ENCODE data around the gene ABCA2. TPM values are rescaled to one million over a fixed set of nuclear protein-coding genes. Genes with fewer than 3 reads are reported as not detected.
A peak's percentile ranks its signal among the peaks of the same experiment; 100 is the strongest.

Gene ABCA2
- total and polyA plus RNA-seq, 8 donors: 7.3 to 385 (median 44.2) TPM

- Histone ChIP-seq H3K27ac (no peak overlapping the region), H3K27me3 (peaks cover 0 to 26% (median 0%) of the 10 kb centered on the region in 3 donors), H3K4me1 (peaks cover 0 to 11% (median 5%) of the 10 kb centered on the region in 4 donors), H3K9me3 (no peaks in the 10 kb centered on the region), H3K4me3 (no peak overlapping the region), H3K36me3 (no peaks in the 10 kb centered on the region)
- intact Hi-C loops (cut with DNase I; ENCODE audit: low total_unique reads): no loop called here
- WGBS, 5 donors: 72 to 97% (median 85%) methylated on average over 3 to 5 of the region's 5 CpGs
- DNase-seq: no peak
- TF ChIP-seq EP300 (IDR thresholded peaks at IDR 0.05) (no peak), POLR2A (IDR thresholded peaks at IDR 0.05) (no peak), POLR2AphosphoS5 (IDR thresholded peaks at IDR 0.05) (no peak), CTCF (IDR thresholded peaks at IDR 0.05) (no peak)
These were observed 58.3 kb downstream of the ABCA2 start for GRCh38 chr9:136969774-136970173.

GRCh38 chr9:136969150-136969549 lies 58.9 kb downstream of the ABCA2 start:
- WGBS, 5 donors: 75 to 86% (median 80%) methylated on average over 3 to 17 of the region's 17 CpGs
- H3K27me3 ChIP-seq: peaks cover 0 to 26% (median 0%) of the 10 kb centered on the region in 3 donors
- H3K4me1 ChIP-seq: peaks cover 6 to 17% (median 11%) of the 10 kb centered on the region in 4 donors
- no peak for DNase-seq
- intact Hi-C loops (cut with DNase I; ENCODE audit: low total_unique reads): no loop called here
- H3K9me3 ChIP-seq: no peaks in the 10 kb centered on the region
- H3K27ac ChIP-seq: no peak overlapping the region
- TF ChIP-seq POLR2AphosphoS5 (IDR thresholded peaks at IDR 0.05): no peak
- H3K36me3 ChIP-seq: no peaks in the 10 kb centered on the region
- no peak overlapping the region for H3K4me3 ChIP-seq

- Histone ChIP-seq H3K9me3 (no peaks in the 10 kb centered on the region), H3K4me1 (peaks cover 9 to 20% (median 15%) of the 10 kb centered on the region in 4 donors), H3K36me3 (no peaks in the 10 kb centered on the region), H3K27me3 (peaks cover 0 to 26% (median 0%) of the 10 kb centered on the region in 3 donors), H3K27ac (no peak overlapping the region), H3K4me3 (no peak overlapping the region)
- 60 to 81% (median 73%) methylated on average over 10 to 17 of the region's 17 CpGs for WGBS, 5 donors
- intact Hi-C loops (cut with DNase I; ENCODE audit: low total_unique reads): no loop called here
- no peak for DNase-seq
- TF ChIP-seq EP300 (IDR thresholded peaks at IDR 0.05) (no peak), POLR2A (IDR thresholded peaks at IDR 0.05) (no peak), CTCF (IDR thresholded peaks at IDR 0.05) (no peak)
These were observed 59.5 kb downstream of the ABCA2 start for GRCh38 chr9:136968333-136969127.

- H3K4me1 ChIP-seq: peaks cover 18 to 31% (median 26%) of the 10 kb centered on the region in 4 donors
- H3K9me3 ChIP-seq: no peaks in the 10 kb centered on the region
- DNase-seq: peak in 1 of 2 donors; percentile 50
- 29 to 42% (median 35%) methylated on average over 23 of the region's 23 CpGs for WGBS, 5 donors
- intact Hi-C loops (cut with DNase I; ENCODE audit: low total_unique reads): no loop called here
- H3K36me3 ChIP-seq: no peaks in the 10 kb centered on the region
- H3K27me3 ChIP-seq: peaks cover 0 to 26% (median 0%) of the 10 kb centered on the region in 3 donors
- no peak overlapping the region for H3K27ac ChIP-seq
- no peak for TF ChIP-seq POLR2AphosphoS5 (IDR thresholded peaks at IDR 0.05)
- no peak for TF ChIP-seq POLR2A (IDR thresholded peaks at IDR 0.05)
- no peak for TF ChIP-seq CTCF (IDR thresholded peaks at IDR 0.05)
- TF ChIP-seq EP300 (IDR thresholded peaks at IDR 0.05): no peak
- no peak overlapping the region for H3K4me3 ChIP-seq
These were observed 62.1 kb downstream of the ABCA2 start for GRCh38 chr9:136965771-136966484.

Data from stomach (tissue), 9 donors.